HG02763 (cell line): Measurements from ENCODE around the gene ASIC4.

Source experiments
- ATAC-seq: cut with Tn5 transposase; IDR thresholded peaks from one replicate; pipeline ENCODE4 v1.9.1; 2021; ENCODE audit warnings: mild to moderate bottlenecking, moderate library complexity; ENCODE audit not compliant: unreplicated experiment

The ASIC4 gene

GRCh38 chr2:219497495-219498279 is 16.6 kb upstream of the ASIC4 start:
- no peak for ATAC-seq

- peak; percentile 91 for ATAC-seq
Observed at GRCh38 chr2:219498280-219499057, 15.8 kb upstream of the ASIC4 start, which contains the start of gene GMPPA. Gene GMPPA (plus strand): TSS chr2:219498891. CDS start chr2:219499976, 1,085 bp downstream.

GRCh38 chr2:219499058-219499307 is 15.3 kb upstream of the ASIC4 start:
- ATAC-seq = no peak

- ATAC-seq = no peak
Observed at GRCh38 chr2:219499555-219499954, 14.7 kb upstream of the ASIC4 start.

GRCh38 chr2:219500135-219500534 is 14.1 kb upstream of the ASIC4 start:
- no peak for ATAC-seq

GRCh38 chr2:219501849-219502248 is 12.4 kb upstream of the ASIC4 start:
- no peak for ATAC-seq

- ATAC-seq = no peak
Observed at GRCh38 chr2:219502618-219503017, 11.7 kb upstream of the ASIC4 start.

GRCh38 chr2:219505585-219505984 is 8.7 kb upstream of the ASIC4 start:
- no peak for ATAC-seq

GRCh38 chr2:219506153-219506801 is 8.0 kb upstream of the ASIC4 start:
- ATAC-seq = no peak

GRCh38 chr2:219506802-219507526 is 7.3 kb upstream of the ASIC4 start:
- ATAC-seq = no peak

- no peak for ATAC-seq
Observed at GRCh38 chr2:219507581-219508443, 6.5 kb upstream of the ASIC4 start.

- ATAC-seq = no peak
Observed at GRCh38 chr2:219508444-219508734, 5.9 kb upstream of the ASIC4 start.

- ATAC-seq = no peak
Observed at GRCh38 chr2:219508971-219509779, 5.1 kb upstream of the ASIC4 start.

GRCh38 chr2:219509780-219510511 is 4.3 kb upstream of the ASIC4 start:
- no peak for ATAC-seq

- ATAC-seq = no peak
Observed at GRCh38 chr2:219510512-219511135, 3.7 kb upstream of the ASIC4 start.

GRCh38 chr2:219511547-219512325 is 2.5 kb upstream of the ASIC4 start:
- ATAC-seq = no peak

- ATAC-seq = no peak
Observed at GRCh38 chr2:219512524-219513216, 1.6 kb upstream of the ASIC4 start.
